ENCODE measurements around the gene PMIS2. TPM values are rescaled to one million over a fixed set of nuclear protein-coding genes. Genes with fewer than 3 reads are reported as not detected.

Gene PMIS2
- total and polyA plus RNA-seq, 11 donors, result not detected

DNA sequence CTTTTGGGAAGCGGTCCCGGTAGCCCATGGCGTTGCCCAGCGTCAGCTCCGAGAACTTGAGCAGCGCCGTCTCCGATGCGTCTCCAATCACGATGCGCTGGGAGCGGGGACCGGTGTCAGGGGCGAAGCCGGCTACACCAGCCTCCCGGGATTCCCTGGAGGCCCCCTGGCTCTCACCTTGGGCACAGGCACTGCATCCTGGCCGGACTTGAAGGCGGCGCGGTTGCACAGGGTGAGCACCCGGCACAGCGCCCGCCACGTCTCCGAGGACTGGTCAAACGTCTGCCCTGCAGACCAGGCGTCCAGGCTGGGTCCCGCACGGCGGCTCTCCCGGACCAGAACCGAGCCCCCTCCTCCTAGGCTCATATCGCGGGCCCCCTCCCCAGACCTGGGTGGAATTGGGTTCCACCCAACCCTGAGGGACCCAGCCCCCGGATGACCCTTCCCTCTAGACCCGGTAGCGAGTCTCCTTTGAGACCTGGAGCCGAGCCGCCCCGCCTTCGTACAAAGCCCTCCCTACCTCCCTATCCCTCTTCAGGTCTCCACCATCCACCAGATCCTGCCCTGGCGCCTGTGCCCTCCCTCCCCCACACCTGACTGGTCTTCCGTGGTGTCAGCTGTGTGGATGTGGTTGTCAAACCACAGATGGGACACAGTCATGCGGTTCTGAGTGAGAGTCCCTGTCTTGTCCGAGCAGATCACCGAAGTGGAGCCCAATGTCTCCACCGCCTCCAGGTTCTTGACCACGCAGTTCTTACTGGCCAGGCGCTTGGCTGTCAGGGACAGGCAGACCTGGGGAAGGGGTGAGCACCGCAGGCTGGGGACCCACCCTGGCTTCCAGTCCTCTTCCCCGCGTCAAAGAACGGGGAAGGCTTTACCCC is 27.3 kb upstream of the PMIS2 start:
- peak overlapping the region in 10 of 12 donors; percentile 3 to 44 (median 36) for H3K4me3 ChIP-seq

DNA sequence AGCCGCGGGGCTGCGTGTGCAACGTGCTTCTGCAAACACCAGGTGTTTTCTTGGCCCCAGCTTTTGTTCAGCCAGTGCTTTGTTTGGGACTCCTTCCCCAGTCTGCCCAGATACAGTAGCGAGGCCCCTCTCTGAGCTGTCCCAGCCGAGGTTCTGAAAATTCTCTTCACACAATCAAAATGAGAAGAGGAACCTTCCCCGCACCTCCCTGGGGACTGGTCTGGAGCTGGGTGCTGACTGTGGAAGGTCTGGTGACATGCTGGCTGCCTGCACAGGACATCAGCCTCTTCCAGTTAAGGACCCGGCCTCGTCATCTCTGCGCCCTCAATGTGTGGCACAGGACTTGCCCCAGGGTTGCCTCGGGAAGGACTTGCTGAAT is 26.7 kb upstream of the PMIS2 start:
- no peak for ATAC-seq
- no peaks in the 10 kb centered on the region for H3K36me3 ChIP-seq
- H3K27me3 ChIP-seq, result peaks cover 11 to 64% (median 23%) of the 10 kb centered on the region in 9 donors
- H3K9me3 ChIP-seq, result no peaks in the 10 kb centered on the region
- intact Hi-C loops (cut with DNase I), result no loop called here
- WGBS, 4 donors, result 66 to 71% (median 67%) methylated on average over 11 of the region's 11 CpGs
- H3K4me3 ChIP-seq, result no peak overlapping the region
- no peak for DNase-seq
- H3K4me1 ChIP-seq, result peaks cover 0 to 14% (median 4%) of the 10 kb centered on the region in 12 donors
- H3K27ac ChIP-seq, result no peak overlapping the region
- TF ChIP-seq, protein P1, sequence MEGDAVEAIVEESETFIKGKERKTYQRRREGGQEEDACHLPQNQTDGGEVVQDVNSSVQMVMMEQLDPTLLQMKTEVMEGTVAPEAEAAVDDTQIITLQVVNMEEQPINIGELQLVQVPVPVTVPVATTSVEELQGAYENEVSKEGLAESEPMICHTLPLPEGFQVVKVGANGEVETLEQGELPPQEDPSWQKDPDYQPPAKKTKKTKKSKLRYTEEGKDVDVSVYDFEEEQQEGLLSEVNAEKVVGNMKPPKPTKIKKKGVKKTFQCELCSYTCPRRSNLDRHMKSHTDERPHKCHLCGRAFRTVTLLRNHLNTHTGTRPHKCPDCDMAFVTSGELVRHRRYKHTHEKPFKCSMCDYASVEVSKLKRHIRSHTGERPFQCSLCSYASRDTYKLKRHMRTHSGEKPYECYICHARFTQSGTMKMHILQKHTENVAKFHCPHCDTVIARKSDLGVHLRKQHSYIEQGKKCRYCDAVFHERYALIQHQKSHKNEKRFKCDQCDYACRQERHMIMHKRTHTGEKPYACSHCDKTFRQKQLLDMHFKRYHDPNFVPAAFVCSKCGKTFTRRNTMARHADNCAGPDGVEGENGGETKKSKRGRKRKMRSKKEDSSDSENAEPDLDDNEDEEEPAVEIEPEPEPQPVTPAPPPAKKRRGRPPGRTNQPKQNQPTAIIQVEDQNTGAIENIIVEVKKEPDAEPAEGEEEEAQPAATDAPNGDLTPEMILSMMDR (IDR thresholded peaks at IDR 0.05), result no peak
- TF ChIP-seq POLR2A (IDR thresholded peaks at IDR 0.05), result no peak

More for the DNA sequence above, 27.3 kb upstream of the PMIS2 start:
- Histone ChIP-seq H3K27me3 (peaks cover 11 to 59% (median 23%) of the 10 kb centered on the region in 9 donors), H3K4me1 (peaks cover 0 to 14% (median 4%) of the 10 kb centered on the region in 12 donors), H3K9me3 (no peaks in the 10 kb centered on the region), H3K27ac (no peak overlapping the region), H3K36me3 (no peaks in the 10 kb centered on the region)
- intact Hi-C loops (cut with DNase I), result no loop called here
- ATAC-seq, result no peak
- no peak for DNase-seq
- WGBS, 4 donors, result 31 to 59% (median 40%) methylated on average over 21 to 53 of the region's 53 CpGs
- TF ChIP-seq, protein P1 (IDR thresholded peaks at IDR 0.05), result no peak

DNA sequence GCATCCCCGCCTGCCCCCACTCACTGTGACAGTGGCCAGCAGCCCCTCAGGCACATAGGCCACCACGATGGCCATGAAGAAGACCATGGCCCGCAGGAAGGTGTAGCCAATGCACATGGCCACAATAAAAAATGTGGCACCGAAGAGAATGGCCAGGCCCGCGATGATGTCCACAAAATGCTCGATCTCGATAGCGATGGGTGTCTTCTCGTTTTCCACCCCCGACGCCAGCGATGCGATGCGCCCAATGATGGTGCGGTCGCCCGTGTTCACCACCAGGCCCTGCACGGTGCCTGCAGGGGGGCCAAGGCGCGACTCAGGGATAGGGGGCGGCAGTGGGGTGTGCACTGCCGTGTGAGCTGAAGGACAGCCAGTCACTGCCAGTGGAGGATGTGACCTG is 26.2 kb upstream of the PMIS2 start:
- H3K9me3 ChIP-seq, result no peaks in the 10 kb centered on the region

DNA sequence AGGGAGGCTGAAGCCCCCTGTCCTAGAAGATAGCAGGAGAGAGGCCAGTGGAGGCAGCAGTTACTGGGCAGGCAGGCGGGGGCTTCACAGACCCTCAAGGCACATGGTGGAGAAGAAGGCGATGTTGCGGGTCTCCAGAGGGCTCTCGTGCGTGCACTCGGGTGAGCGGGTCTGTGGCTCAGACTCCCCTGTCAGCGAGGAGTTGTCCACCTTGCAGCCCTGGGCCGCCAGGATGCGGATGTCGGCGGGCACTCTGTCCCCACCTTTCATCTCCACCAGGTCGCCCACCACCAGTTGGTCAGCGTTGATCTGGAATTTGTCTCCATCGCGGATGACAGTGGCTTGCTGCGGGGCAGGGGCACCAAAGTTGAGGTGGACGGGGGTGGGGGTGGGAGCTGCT is 25.7 kb upstream of the PMIS2 start:
- ATAC-seq, result no peak
- H3K4me3 ChIP-seq, result no peak overlapping the region
- no peaks in the 10 kb centered on the region for H3K36me3 ChIP-seq
- no peak overlapping the region for H3K27ac ChIP-seq
- TF ChIP-seq POLR2A (IDR thresholded peaks at IDR 0.05), result no peak
- TF ChIP-seq, protein P1 (IDR thresholded peaks at IDR 0.05), result no peak
- peaks cover 11 to 70% (median 23%) of the 10 kb centered on the region in 9 donors for H3K27me3 ChIP-seq
- no peak for DNase-seq
- 82 to 86% (median 84%) methylated on average over 16 to 18 of the region's 18 CpGs for WGBS, 4 donors
- H3K9me3 ChIP-seq, result no peaks in the 10 kb centered on the region
- intact Hi-C loops (cut with DNase I), result no loop called here
- peaks cover 0 to 14% (median 4%) of the 10 kb centered on the region in 12 donors for H3K4me1 ChIP-seq

More for the DNA sequence above, 26.2 kb upstream of the PMIS2 start:
- DNase-seq (no peak), ATAC-seq (no peak)
- Histone ChIP-seq H3K4me3 (no peak overlapping the region), H3K4me1 (peaks cover 0 to 14% (median 4%) of the 10 kb centered on the region in 12 donors), H3K36me3 (no peaks in the 10 kb centered on the region), H3K27ac (no peak overlapping the region), H3K27me3 (peaks cover 11 to 65% (median 23%) of the 10 kb centered on the region in 9 donors)
- no peak for TF ChIP-seq POLR2A (IDR thresholded peaks at IDR 0.05)
- TF ChIP-seq, protein P1 (IDR thresholded peaks at IDR 0.05), result no peak
- WGBS, 4 donors, result 87 to 91% (median 90%) methylated on average over 23 of the region's 23 CpGs
- intact Hi-C loops (cut with DNase I), result no loop called here
